Choroid plexus epithelial cell (primary cell): ENCODE results near the gene SUSD1.
"Not testable (repeated sequence)": the region's sequence is repeated elsewhere in the genome, so short reads cannot be mapped to it uniquely, and the experiment has no call there.

ENCODE experiments used
- DNase-seq: peaks from one replicate; pipeline ENCODE4 v3.0.0-alpha.2; 2010; ENCODE audit warnings: low read depth
- H3K4me3 ChIP-seq: 2 replicates; pipeline ENCODE4 v1.5.1; 2011; ENCODE audit warnings: low read depth, mild to moderate bottlenecking, control low read depth, low read length, moderate library complexity
- TF ChIP-seq, protein P1 (sequence below): conservative IDR thresholded peaks from 2 replicates; pipeline ENCODE4 v1.5.1; 2011; ENCODE audit warnings: low read depth, mild to moderate bottlenecking, control low read depth, inconsistent platforms, low read length, moderate library complexity

Gene SUSD1

DNA sequence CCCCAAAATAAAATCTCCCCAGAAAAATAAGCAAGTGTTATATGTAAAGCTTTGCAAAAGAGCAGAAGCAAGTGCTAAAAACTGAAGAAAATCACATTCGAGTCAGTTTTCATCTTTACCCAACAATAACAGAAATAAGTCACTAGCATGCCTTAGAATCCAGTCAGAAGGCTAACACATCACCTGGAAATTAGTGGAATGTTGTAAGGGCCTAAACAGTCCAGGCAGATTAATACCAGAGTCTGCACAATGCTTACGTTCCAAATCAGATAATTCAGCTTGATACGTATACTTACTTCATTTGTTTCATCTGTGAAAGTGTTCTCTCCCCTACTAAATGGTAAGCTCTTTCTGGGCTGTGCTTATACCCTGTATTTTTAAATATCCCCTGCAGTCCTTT, 42.7 kb downstream of the SUSD1 start:
- peak; percentile 15 for DNase-seq
- no peak overlapping the region for H3K4me3 ChIP-seq
- TF ChIP-seq, protein P1, sequence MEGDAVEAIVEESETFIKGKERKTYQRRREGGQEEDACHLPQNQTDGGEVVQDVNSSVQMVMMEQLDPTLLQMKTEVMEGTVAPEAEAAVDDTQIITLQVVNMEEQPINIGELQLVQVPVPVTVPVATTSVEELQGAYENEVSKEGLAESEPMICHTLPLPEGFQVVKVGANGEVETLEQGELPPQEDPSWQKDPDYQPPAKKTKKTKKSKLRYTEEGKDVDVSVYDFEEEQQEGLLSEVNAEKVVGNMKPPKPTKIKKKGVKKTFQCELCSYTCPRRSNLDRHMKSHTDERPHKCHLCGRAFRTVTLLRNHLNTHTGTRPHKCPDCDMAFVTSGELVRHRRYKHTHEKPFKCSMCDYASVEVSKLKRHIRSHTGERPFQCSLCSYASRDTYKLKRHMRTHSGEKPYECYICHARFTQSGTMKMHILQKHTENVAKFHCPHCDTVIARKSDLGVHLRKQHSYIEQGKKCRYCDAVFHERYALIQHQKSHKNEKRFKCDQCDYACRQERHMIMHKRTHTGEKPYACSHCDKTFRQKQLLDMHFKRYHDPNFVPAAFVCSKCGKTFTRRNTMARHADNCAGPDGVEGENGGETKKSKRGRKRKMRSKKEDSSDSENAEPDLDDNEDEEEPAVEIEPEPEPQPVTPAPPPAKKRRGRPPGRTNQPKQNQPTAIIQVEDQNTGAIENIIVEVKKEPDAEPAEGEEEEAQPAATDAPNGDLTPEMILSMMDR, result no peak

DNA sequence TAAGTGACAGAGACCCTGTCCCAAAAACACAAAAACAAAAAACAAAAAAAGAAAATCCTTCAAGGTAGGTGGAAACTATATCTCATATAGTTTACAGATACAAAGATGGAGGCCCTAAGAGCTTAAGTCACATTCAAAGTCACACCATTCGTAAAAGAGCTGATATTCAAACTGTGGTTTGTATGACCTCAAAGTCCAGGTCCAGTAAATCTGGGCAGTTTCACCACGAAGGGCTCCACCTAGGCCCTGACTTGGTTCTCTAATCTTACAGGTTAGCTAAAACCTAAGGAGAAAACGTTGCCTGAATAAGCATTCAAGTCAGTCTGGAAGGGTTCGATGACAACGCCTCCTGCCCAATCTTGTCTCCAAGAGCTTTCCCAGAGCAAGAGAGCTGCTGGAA, 44.1 kb downstream of the SUSD1 start:
- DNase-seq, result no peak
- TF ChIP-seq, protein P1, result no peak
- H3K4me3 ChIP-seq, result no peak overlapping the region

DNA sequence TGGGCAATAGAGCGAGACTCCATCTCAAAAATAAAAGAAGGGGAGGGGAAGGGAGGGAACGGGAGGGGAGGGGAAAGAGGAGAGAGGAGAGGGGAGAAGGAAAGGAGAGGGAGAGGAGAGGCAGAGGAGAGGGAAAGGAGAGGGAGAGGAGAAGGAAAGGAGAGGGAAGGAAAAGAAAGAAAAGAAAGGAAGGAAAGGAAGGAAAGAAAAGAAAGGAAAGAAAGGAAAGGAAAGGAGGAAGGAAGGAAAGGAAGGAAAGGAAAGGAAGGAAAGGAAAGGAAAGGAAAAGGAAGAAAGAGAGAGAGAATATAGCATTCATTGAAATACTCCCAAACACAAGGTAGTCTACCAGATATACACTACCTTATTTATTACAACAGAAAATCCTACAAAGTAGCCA, 44.8 kb downstream of the SUSD1 start:
- no peak for DNase-seq
- H3K4me3 ChIP-seq, result no peak overlapping the region
- TF ChIP-seq, protein P1, result no peak

DNA sequence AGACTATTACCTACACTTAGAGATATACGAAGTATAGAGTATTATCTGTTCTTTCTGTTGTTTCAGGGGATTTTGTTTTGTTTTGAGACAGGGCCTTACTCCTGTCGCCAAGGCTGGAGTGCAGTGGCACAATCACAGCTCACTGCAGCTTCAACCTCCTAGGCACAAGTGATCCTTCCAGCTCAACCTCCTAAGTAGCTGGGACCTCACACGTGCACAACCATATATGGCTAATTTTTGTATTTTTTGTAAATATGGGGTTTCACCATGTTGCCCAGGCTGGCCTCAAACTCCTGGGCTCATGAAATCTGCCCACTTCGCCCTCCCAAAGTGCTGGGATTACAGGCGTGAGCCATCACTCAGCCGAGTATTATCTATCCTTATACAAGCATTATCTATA, 45.9 kb downstream of the SUSD1 start:
- no peak overlapping the region for H3K4me3 ChIP-seq
- TF ChIP-seq, protein P1, result no peak
- no peak for DNase-seq

DNA sequence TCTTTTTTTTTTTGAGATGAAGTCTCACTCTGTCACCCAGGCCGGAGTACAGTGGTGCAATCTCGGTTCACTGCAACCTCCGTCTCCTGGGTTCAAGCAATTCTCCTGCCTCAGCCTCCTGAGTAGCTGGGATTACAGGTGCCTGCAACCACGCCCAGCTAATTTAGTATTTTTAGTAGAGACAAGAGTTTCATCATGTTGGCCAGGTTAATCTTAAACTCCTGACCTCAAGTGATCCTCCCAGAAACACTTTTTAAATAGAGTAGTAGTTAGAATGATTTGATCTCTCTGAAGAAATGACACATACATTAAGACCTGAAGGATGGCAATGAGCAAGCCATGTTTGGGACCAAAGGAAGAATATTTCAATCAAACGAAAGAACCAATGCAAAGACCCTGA, 46.7 kb downstream of the SUSD1 start:
- not testable (repeated sequence) for DNase-seq, H3K4me3 ChIP-seq

DNA sequence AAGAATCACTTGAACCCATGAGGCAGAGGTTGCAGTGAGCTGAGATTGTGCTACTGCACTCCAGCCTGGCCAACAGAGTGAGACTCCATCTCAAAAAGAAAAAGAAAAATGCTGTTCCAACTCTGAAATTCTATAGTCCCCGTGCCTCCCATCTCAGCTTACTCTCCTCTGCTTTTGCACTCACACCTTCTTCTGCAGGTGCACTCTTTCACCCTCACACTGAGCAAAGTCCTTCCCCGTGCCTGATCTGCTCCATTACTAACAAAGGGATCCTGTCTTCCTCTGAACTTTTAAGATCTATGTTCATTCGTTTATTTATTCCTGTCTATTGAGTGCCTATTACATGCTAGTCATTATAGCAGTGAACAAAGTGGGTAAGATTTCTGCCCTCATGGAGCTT, 47.8 kb downstream of the SUSD1 start:
- TF ChIP-seq, protein P1, result no peak
- H3K4me3 ChIP-seq, result no peak overlapping the region
- no peak for DNase-seq

DNA sequence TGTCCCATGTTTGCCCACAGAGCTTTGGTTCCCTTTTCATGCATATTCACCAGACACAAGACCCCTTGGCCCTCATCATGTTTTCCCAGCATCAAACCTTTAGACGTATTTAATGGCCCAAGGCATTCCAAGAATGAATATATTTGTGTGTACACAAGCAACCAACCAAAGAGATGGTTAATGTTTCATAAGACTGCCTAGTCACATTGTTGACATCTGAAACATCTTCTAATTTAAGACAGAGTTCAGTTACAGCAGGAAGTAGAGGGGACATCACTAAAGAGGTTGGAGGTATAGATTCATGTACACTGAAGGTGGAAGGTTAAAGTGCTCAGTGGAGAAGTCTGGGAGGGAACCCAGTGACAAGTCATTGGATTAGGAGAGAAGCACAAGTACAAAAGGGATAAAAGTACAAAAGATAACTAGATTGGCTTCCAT, 49.1 kb downstream of the SUSD1 start:
- peak; percentile 57 for DNase-seq
- TF ChIP-seq, protein P1, result no peak
- H3K4me3 ChIP-seq, result no peak overlapping the region

DNA sequence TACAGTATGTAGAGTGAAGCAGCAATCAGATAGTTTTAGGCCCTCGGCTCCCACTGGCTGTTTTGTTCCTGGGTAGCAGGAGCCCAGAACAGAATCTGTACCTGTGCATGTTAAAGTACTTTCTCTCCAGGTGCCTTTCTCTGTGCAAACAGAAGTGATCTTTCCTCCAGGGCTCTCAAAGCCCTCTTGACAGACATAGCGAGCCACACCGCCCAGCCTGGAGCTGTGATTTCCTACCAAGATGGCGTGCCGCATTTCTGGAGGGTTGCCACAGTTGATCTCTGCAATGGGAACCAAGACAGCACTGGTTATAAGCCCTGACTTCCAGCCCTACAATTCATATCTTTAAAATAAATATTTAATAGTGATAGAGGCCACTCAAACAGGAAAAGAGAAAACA, 50.9 kb downstream of the SUSD1 start:
- DNase-seq, result no peak
- TF ChIP-seq, protein P1, result no peak
- H3K4me3 ChIP-seq, result no peak overlapping the region
